A549 (cell line): ENCODE results near the gene EYA2. TPM values are rescaled to one million over a fixed set of nuclear protein-coding genes. Genes with fewer than 3 reads are reported as not detected.
A peak's percentile ranks its signal among the peaks of the same experiment; 100 is the strongest.

Experiments
- ATAC-seq, 2 experiments: fragments of 200-7000 bp in 1 of 2; fragments of >200 bp in 1 of 2; cut with Nextera tagmentation in 1 of 2; cut with Tn5 transposase in 1 of 2; 3 replicates each; pipeline versions ENCODE4 v1.8.0 to v1.9.1; 2018 to 2020; ENCODE audit warnings: mild to moderate bottlenecking in 1 of 2, moderate library complexity in 1 of 2
- CTCF ChIA-PET: fragments of 300-600 bp; sonication (Branson Sonifier 250); formaldehyde crosslinking; extraction: SDS; loops from one replicate; lab custom pipeline; 2021; ENCODE audit warnings: antibody characterized with exemption, inconsistent platforms; lab: Yijun Ruan, JAX
- POLR2A ChIA-PET: fragments of 350-600 bp; formaldehyde crosslinking; extraction: SDS; loops from one replicate; lab custom pipeline; 2021; ENCODE audit warnings: antibody characterized with exemption, inconsistent platforms; lab: Yijun Ruan, JAX
- DNase-seq, 2 experiments: peaks; one replicate each; pipeline versions ENCODE4 v3.0.0 to v3.0.0-alpha.2; 2011 to 2016; ENCODE audit warnings: low read depth in 1 of 2, low spot score in 1 of 2
- FAIRE-seq: peaks from 2 replicates; lab custom pipeline; 2011; peaks lifted over from hg19 to GRCh38; lab: Jason Lieb, UNC
- H3K27ac ChIP-seq, 2 experiments: fragments of >200 bp; sonication (Bioruptor Twin); formaldehyde crosslinking; 3 replicates each; pipeline ENCODE4 v1.5.1; 2016 to 2017
- H3K4me1 ChIP-seq: fragments of >200 bp; sonication (Bioruptor Twin); formaldehyde crosslinking; 3 replicates; pipeline ENCODE4 v1.6.1; 2016
- H3K4me2 ChIP-seq: fragments of >200 bp; sonication (Bioruptor Twin); formaldehyde crosslinking; 3 replicates; pipeline ENCODE4 v1.6.1; 2016
- H3K4me3 ChIP-seq: fragments of >200 bp; sonication (Bioruptor Twin); formaldehyde crosslinking; 3 replicates; pipeline ENCODE4 v1.5.1; 2016
- H3K9me3 ChIP-seq: fragments of >200 bp; sonication (Bioruptor Twin); formaldehyde crosslinking; 3 replicates; pipeline ENCODE4 v1.6.1; 2016
- CBX2 ChIP-seq: fragments of 200-600 bp; sonication (generic); IDR thresholded peaks from 2 replicates; pipeline ENCODE4 v1.6.1; 2016; ENCODE audit warnings: low read depth, mild to moderate bottlenecking, borderline replicate concordance
- CBX8 ChIP-seq: fragments of 200-600 bp; sonication (generic); IDR thresholded peaks from 2 replicates; pipeline ENCODE4 v1.6.1; 2016
- CHD4 ChIP-seq: fragments of 200-600 bp; sonication (generic); IDR thresholded peaks from 2 replicates; pipeline ENCODE4 v1.6.1; 2016; ENCODE audit warnings: antibody characterized with exemption, mild to moderate bottlenecking, borderline replicate concordance
- EHF ChIP-seq: fragments of 250-450 bp; sonication (Bioruptor Pico); IDR thresholded peaks from 2 replicates; pipeline ENCODE4 v1.5.0; 2020; ENCODE audit warnings: mild to moderate bottlenecking
- EP300 ChIP-seq, 2 experiments: fragments of >200 bp; sonication (Bioruptor Twin); formaldehyde crosslinking; IDR thresholded peaks; 2 replicates in 1 of 2; 3 replicates in 1 of 2; pipeline ENCODE4 v1.6.1; 2016 to 2017
- GATA3 ChIP-seq: IDR thresholded peaks from 2 replicates; pipeline ENCODE4 v1.6.1; 2012; ENCODE audit warnings: borderline replicate concordance
- HDAC2 ChIP-seq: fragments of 200-600 bp; sonication (generic); IDR thresholded peaks from 2 replicates; pipeline ENCODE4 v1.6.1; 2016
- HEYL ChIP-seq: fragments of 250-450 bp; sonication (Bioruptor Pico); IDR thresholded peaks from 2 replicates; pipeline ENCODE4 v1.8.0; 2021; ENCODE audit warnings: mild to moderate bottlenecking, moderate library complexity
- HOXB5 ChIP-seq: fragments of 250-450 bp; sonication (Bioruptor Pico); IDR thresholded peaks from 2 replicates; pipeline ENCODE4 v1.5.0; 2020; ENCODE audit warnings: mild to moderate bottlenecking, moderate library complexity
- JUN ChIP-seq, 2 experiments: fragments of >200 bp; sonication (Bioruptor Twin); formaldehyde crosslinking; IDR thresholded peaks; 2 replicates in 1 of 2; 3 replicates in 1 of 2; pipeline ENCODE4 v1.6.1; 2016 to 2017
- MAFK ChIP-seq: fragments of 450-650 bp; IDR thresholded peaks from 2 replicates; pipeline ENCODE4 v1.6.1; 2014; ENCODE audit not compliant: partially characterized antibody
- NPAS2 ChIP-seq: fragments of 250-450 bp; sonication (Bioruptor Pico); IDR thresholded peaks from 2 replicates; pipeline ENCODE4 v1.8.0; 2022; ENCODE audit warnings: mild to moderate bottlenecking, moderate library complexity, borderline replicate concordance
- NR3C1 ChIP-seq: fragments of >200 bp; sonication (Bioruptor Twin); formaldehyde crosslinking; IDR thresholded peaks from 3 replicates; pipeline ENCODE4 v1.6.1; 2017
- POLR2A ChIP-seq: IDR thresholded peaks from 2 replicates; pipeline ENCODE4 v1.6.1; 2012; ENCODE audit warnings: mild to moderate bottlenecking, low read length
- POLR2AphosphoS2 ChIP-seq: conservative IDR thresholded peaks from 2 replicates; pipeline ENCODE4 v1.6.1; 2012; ENCODE audit warnings: low read length, improper control_type of control experiment, inconsistent platforms
- SREBF2 ChIP-seq: fragments of 450-650 bp; IDR thresholded peaks from 2 replicates; pipeline ENCODE4 v1.6.1; 2014; ENCODE audit warnings: mild to moderate bottlenecking, moderate library complexity
- TP53 ChIP-seq: fragments of 250-450 bp; sonication (Bioruptor Pico); IDR thresholded peaks from 2 replicates; pipeline ENCODE4 v1.5.0; 2021; ENCODE audit warnings: mild to moderate bottlenecking, moderate library complexity
- ZFP36 ChIP-seq: fragments of 450-650 bp; IDR thresholded peaks from 2 replicates; pipeline ENCODE4 v1.6.1; 2014; ENCODE audit warnings: borderline replicate concordance; ENCODE audit not compliant: partially characterized antibody
- ZSCAN20 ChIP-seq: fragments of 250-450 bp; sonication (Bioruptor Pico); IDR thresholded peaks from 2 replicates; pipeline ENCODE4 v1.8.0; 2022; ENCODE audit warnings: mild to moderate bottlenecking, moderate library complexity
- WGBS: methylation state at CpG from one replicate; pipeline ENCODE4 v1.1.6; 2017; ENCODE audit errors: missing lambda C conversion rate; 5-methylcytosine and 5-hydroxymethylcytosine counted together
- polyA plus RNA-seq, 4 experiments: library from polyadenylated mRNA; depleted of rRNA in 3 of 4; stranded (reverse); fragments of >200 nt; fragmentation: RNase III in 1 of 4; extraction: RNeasy Plus Mini Kit Qiagen cat#74134 plus additional on column Dnase treatment in 1 of 4; gene quantifications; 2 replicates in 3 of 4; 3 replicates in 1 of 4; pipeline ENCODE4 v1.2.3, GENCODE V29; 2011 to 2017
- TF ChIP-seq, protein P1 (sequence below): fragments of 150-350 bp; IDR thresholded peaks from 2 replicates; pipeline ENCODE4 v1.6.1; 2014; ENCODE audit warnings: low read depth, mild to moderate bottlenecking, low read length
- TF ChIP-seq, protein P2 (sequence below): fragments of >200 bp; sonication (Bioruptor Twin); formaldehyde crosslinking; IDR thresholded peaks from 3 replicates; pipeline ENCODE4 v1.6.1; 2016
- TF ChIP-seq, protein P3 (sequence below): fragments of >200 bp; sonication (Bioruptor Twin); formaldehyde crosslinking; IDR thresholded peaks from 3 replicates; pipeline ENCODE4 v1.5.1; 2016
- TF ChIP-seq, protein P4 (sequence below): fragments of 250-450 bp; sonication (Bioruptor Pico); IDR thresholded peaks from 2 replicates; pipeline ENCODE4 v1.5.0; 2021; ENCODE audit warnings: mild to moderate bottlenecking, moderate library complexity, borderline replicate concordance
- TF ChIP-seq, protein P5 (sequence below): fragments of 200-600 bp; sonication (generic); IDR thresholded peaks from 2 replicates; pipeline ENCODE4 v1.6.1; 2016; ENCODE audit warnings: antibody characterized with exemption, mild to moderate bottlenecking, moderate library complexity

The EYA2 gene
- polyA plus RNA-seq, 2 of the 4 experiments (the other 2 are of a cell fraction): 4.5 to 4.6 TPM

DNA sequence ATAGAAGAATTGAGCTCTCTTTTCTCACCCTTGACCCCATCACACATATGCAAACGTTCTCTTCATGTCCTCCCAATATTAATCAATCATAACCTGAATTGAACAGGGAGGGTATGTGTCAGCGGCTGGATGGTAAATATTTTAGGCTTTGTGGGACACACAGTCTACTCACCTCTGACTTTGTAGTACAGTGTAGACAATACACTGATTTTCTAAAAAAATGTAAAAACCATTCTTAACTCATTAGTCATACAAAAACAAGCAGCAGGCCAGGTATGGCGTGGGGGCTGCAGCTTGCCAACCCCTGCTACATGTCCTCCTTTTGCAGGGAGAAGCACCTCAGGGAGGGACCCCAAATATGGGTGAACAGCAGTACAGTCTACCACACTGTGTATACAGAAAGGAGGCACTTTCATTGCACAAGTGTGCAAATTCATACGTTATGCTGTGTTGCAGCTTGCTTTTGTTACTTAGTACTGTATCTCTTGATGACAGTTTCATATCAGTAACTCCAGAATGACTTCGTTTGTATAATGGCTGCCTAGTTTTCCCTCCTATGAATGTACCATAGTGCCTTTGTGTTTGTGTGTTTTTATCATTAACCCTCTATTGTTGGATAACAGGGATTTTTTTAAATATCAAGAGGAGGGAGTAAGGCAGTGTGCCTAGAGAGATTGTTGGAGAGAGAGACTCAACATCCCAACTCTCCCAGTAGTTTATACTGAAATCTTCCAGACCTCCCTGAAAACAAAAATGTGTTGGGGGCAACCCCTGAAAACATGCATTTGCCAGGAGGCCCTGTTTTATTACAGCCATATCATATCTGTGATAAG, 247.5 kb downstream of the EYA2 start:
- no peak for FAIRE-seq
- H3K4me1 ChIP-seq: peaks cover 38% of the 10 kb centered on the region

DNA sequence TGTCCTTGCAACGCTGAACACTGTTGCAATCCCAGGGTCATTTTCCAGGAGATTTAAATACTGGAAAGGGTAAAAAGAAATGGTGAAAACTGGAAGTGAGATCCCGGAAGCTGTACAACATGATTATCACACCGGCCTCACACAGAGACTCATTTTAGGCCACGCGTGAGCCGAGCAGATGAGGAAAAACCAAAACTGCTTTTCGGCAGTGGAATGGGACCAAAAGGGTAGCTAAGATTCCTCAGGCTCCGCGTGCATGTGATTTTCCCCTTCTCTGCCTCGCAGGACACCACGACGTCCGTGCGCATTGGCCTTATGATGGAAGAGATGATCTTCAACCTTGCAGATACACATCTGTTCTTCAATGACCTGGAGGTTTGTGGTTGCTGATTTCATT, 248.1 kb downstream of the EYA2 start:
- DNase-seq (no peak), FAIRE-seq (no peak), ATAC-seq (no peak)
- Histone ChIP-seq H3K4me2 (no peak overlapping the region), H3K27ac (peak overlapping the region in 1 of 2 experiments; percentile 46; a peak in 2 of 6 replicates), H3K9me3 (peaks cover 8% of the 10 kb centered on the region; the same call in 2 of the 3 replicates), H3K4me3 (no peak overlapping the region), H3K4me1 (peaks cover 33% of the 10 kb centered on the region)
- POLR2A ChIA-PET: no interaction called here
- CTCF ChIA-PET: interaction anchor here (0.9 to 1.5 kb wide), 3 partner anchors 8 to 390 kb away, joined by 4 read pairs; no protein-coding TSS in a partner anchor
- 93% methylated on average over 14 of the region's 14 CpGs for WGBS
- TF ChIP-seq, protein P1, sequence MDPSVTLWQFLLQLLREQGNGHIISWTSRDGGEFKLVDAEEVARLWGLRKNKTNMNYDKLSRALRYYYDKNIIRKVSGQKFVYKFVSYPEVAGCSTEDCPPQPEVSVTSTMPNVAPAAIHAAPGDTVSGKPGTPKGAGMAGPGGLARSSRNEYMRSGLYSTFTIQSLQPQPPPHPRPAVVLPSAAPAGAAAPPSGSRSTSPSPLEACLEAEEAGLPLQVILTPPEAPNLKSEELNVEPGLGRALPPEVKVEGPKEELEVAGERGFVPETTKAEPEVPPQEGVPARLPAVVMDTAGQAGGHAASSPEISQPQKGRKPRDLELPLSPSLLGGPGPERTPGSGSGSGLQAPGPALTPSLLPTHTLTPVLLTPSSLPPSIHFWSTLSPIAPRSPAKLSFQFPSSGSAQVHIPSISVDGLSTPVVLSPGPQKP: no peak
- TF ChIP-seq, protein P2, sequence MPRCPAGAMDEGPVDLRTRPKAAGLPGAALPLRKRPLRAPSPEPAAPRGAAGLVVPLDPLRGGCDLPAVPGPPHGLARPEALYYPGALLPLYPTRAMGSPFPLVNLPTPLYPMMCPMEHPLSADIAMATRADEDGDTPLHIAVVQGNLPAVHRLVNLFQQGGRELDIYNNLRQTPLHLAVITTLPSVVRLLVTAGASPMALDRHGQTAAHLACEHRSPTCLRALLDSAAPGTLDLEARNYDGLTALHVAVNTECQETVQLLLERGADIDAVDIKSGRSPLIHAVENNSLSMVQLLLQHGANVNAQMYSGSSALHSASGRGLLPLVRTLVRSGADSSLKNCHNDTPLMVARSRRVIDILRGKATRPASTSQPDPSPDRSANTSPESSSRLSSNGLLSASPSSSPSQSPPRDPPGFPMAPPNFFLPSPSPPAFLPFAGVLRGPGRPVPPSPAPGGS: no peak
- TF ChIP-seq, protein P3, sequence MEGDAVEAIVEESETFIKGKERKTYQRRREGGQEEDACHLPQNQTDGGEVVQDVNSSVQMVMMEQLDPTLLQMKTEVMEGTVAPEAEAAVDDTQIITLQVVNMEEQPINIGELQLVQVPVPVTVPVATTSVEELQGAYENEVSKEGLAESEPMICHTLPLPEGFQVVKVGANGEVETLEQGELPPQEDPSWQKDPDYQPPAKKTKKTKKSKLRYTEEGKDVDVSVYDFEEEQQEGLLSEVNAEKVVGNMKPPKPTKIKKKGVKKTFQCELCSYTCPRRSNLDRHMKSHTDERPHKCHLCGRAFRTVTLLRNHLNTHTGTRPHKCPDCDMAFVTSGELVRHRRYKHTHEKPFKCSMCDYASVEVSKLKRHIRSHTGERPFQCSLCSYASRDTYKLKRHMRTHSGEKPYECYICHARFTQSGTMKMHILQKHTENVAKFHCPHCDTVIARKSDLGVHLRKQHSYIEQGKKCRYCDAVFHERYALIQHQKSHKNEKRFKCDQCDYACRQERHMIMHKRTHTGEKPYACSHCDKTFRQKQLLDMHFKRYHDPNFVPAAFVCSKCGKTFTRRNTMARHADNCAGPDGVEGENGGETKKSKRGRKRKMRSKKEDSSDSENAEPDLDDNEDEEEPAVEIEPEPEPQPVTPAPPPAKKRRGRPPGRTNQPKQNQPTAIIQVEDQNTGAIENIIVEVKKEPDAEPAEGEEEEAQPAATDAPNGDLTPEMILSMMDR: no peak
- TF ChIP-seq TP53 (CRISPR knock-in tag): no peak
- TF ChIP-seq CBX8: no peak
- TF ChIP-seq GATA3: no peak
- no peak for TF ChIP-seq EHF (CRISPR knock-in tag)
- TF ChIP-seq POLR2AphosphoS2: no peak
- no peak for TF ChIP-seq NPAS2 (CRISPR knock-in tag)
- TF ChIP-seq, protein P4, sequence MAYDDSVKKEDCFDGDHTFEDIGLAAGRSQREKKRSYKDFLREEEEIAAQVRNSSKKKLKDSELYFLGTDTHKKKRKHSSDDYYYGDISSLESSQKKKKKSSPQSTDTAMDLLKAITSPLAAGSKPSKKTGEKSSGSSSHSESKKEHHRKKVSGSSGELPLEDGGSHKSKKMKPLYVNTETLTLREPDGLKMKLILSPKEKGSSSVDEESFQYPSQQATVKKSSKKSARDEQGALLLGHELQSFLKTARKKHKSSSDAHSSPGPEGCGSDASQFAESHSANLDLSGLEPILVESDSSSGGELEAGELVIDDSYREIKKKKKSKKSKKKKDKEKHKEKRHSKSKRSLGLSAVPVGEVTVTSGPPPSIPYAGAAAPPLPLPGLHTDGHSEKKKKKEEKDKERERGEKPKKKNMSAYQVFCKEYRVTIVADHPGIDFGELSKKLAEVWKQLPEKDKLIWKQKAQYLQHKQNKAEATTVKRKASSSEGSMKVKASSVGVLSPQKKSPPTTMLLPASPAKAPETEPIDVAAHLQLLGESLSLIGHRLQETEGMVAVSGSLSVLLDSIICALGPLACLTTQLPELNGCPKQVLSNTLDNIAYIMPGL: no peak

More for the DNA sequence above, 247.5 kb downstream of the EYA2 start:
- Histone ChIP-seq H3K9me3 (peaks cover 8% of the 10 kb centered on the region; the same call in 2 of the 3 replicates), H3K4me3 (no peak overlapping the region), H3K27ac (peak overlapping the region in 1 of 2 experiments; percentile 46; a peak in 2 of 6 replicates)
- CTCF ChIA-PET: interaction anchor here (1.0 to 1.5 kb wide), 4 partner anchors 8 to 387 kb away, joined by 3 to 4 read pairs (median 3); no protein-coding TSS in a partner anchor
- ATAC-seq: no peak
- 61% methylated on average over 5 of the region's 5 CpGs for WGBS
- TF ChIP-seq ZSCAN20 (CRISPR knock-in tag) (no peak), NR3C1 (no peak), HOXB5 (no peak), ZFP36 (no peak), JUN (IDR thresholded peaks at IDR 0.05) (no peak), TP53 (CRISPR knock-in tag) (no peak), CBX2 (no peak), SREBF2 (no peak), POLR2A (no peak), HDAC2 (no peak), HEYL (CRISPR knock-in tag) (no peak), MAFK (no peak), CHD4 (no peak), EP300 (IDR thresholded peaks at IDR 0.05) (no peak), CBX8 (no peak)
- TF ChIP-seq, protein P5, sequence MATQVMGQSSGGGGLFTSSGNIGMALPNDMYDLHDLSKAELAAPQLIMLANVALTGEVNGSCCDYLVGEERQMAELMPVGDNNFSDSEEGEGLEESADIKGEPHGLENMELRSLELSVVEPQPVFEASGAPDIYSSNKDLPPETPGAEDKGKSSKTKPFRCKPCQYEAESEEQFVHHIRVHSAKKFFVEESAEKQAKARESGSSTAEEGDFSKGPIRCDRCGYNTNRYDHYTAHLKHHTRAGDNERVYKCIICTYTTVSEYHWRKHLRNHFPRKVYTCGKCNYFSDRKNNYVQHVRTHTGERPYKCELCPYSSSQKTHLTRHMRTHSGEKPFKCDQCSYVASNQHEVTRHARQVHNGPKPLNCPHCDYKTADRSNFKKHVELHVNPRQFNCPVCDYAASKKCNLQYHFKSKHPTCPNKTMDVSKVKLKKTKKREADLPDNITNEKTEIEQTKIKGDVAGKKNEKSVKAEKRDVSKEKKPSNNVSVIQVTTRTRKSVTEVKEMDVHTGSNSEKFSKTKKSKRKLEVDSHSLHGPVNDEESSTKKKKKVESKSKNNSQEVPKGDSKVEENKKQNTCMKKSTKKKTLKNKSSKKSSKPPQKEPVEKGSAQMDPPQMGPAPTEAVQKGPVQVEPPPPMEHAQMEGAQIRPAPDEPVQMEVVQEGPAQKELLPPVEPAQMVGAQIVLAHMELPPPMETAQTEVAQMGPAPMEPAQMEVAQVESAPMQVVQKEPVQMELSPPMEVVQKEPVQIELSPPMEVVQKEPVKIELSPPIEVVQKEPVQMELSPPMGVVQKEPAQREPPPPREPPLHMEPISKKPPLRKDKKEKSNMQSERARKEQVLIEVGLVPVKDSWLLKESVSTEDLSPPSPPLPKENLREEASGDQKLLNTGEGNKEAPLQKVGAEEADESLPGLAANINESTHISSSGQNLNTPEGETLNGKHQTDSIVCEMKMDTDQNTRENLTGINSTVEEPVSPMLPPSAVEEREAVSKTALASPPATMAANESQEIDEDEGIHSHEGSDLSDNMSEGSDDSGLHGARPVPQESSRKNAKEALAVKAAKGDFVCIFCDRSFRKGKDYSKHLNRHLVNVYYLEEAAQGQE: no peak
- TF ChIP-seq, protein P1: no peak
- TF ChIP-seq, protein P2: no peak
- TF ChIP-seq, all 56 proteins: peak for 0
- POLR2A ChIA-PET: no interaction called here
- no peak for DNase-seq
- H3K4me2 ChIP-seq: no peak overlapping the region
